HL-60 (cell line): ENCODE results near the gene WDR70.

Experiments used
- POLR2AphosphoS5 ChIP-seq: IDR thresholded peaks from 2 replicates; pipeline ENCODE4 v1.6.1; 2012; ENCODE audit warnings: low read depth
- TF ChIP-seq, protein P1 (sequence below): IDR thresholded peaks from one replicate; pipeline ENCODE4 v1.5.1; 2011; ENCODE audit warnings: low read length, control low read depth, inconsistent platforms; ENCODE audit not compliant: insufficient read depth

DNA sequence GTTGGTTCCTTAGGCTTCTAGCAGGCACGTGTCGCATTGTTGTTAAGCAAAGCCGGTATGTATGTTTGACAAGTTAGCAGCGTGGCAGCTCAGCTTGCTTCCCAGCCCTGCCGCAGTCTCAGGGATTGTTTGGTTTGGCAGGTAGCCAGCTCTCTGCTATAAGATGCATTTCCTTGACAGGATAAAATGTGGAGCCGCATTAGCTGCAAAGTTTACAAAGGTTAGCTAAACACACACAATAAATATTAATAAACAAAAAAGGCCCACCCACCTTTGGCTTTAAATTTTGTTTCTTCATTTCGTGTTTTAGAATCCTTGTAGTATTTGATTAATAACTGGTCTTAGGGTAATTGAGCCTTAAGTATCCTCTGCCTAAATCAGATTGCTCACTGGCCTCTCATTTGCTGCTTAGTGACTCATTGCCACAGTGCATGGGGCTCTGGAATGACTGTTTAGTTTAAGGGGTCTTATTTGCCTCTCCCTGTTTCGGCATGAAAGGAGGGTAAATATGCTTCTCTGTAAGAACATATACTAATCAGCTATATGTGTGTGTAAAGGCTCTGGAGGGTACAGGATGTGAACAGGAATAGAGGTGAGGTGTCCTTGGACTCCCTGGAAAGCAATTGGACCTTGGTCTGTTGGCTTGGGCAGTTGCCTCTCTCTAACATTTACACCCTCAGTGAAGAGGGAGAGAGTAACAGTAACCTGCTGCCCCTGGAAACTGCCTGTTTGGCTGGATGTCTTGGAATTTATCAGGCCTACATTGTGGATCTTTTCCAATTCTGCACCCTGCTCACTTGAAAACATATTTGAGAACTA is 338.7 kb downstream of the WDR70 start:
- TF ChIP-seq, protein P1, sequence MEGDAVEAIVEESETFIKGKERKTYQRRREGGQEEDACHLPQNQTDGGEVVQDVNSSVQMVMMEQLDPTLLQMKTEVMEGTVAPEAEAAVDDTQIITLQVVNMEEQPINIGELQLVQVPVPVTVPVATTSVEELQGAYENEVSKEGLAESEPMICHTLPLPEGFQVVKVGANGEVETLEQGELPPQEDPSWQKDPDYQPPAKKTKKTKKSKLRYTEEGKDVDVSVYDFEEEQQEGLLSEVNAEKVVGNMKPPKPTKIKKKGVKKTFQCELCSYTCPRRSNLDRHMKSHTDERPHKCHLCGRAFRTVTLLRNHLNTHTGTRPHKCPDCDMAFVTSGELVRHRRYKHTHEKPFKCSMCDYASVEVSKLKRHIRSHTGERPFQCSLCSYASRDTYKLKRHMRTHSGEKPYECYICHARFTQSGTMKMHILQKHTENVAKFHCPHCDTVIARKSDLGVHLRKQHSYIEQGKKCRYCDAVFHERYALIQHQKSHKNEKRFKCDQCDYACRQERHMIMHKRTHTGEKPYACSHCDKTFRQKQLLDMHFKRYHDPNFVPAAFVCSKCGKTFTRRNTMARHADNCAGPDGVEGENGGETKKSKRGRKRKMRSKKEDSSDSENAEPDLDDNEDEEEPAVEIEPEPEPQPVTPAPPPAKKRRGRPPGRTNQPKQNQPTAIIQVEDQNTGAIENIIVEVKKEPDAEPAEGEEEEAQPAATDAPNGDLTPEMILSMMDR = no peak
- no peak for TF ChIP-seq POLR2AphosphoS5
